HG03139 (cell line): ENCODE data around the gene VPS72.
"Not testable (repeated sequence)": the region's sequence is repeated elsewhere in the genome, so short reads cannot be mapped to it uniquely, and the experiment has no call there.

ENCODE experiments used
- ATAC-seq: cut with Tn5 transposase; IDR thresholded peaks from one replicate; pipeline ENCODE4 v1.9.1; 2021; ENCODE audit not compliant: unreplicated experiment

VPS72 gene

DNA sequence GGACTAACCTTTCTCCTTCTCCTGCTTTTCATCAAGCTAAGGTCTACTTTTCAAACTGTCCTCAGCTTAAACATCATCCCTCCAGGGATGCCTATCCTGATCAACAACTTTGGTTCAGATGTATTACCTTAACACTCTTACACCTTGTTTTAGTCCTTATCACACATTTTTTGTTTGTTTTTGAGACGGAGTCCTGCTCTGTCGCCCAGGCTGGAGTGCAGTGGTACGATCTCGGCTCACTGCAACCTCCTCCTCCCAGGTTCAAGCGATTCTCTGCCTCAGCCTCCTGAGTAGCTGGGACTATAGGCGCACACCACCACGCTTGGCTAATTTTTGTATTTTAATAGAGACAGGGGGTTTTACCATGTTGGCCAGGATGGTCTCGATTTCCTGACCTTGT, 1.3 kb downstream of the VPS72 start:
- not testable (repeated sequence) for ATAC-seq

DNA sequence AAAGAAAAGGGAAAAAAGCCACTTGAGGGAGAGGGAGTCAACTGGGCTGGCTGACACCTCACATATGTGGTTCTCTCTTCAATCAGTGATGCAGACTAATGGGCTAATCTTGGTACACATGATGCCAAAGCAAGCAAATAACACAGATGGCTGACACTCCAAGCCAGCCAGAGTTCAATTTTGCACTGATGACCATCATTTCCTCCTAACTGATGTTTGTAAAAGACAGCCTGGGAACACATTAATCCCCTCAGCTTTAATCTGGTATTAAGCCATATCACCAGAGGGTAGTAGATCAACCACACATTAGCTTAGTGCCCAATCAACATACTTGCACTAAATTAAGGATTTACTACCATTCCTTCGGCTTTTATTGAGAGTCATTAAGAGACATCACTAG, 2.8 kb downstream of the VPS72 start:
- ATAC-seq = no peak

- no peak for ATAC-seq
Measured at GRCh38 chr1:151184211-151184610, 5.8 kb downstream of the VPS72 start.

DNA sequence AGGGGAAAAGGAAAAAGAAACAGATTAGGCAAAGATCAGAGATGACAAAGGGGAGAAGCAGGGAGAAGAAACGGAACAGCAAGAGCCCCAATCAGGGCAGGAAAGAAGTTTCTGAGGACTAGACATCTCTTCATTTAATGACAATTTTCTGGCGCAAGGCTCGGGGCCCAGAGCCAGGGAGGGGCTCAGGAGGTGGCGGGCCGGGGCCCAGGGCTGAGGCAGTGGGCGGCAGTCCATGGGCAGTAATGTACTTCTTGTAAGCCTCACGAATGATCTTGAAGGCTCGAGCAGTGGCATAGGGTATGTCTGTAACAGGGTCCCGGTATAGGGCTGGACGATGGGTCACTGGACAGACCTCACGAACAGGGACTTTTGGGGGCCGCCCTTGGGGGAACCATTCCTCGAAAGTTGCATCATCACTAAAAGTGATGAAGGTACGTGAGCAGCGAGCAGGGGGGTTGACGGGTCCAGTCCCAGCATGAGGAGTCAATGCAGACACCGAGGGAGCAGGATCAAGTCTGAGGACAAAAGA, 13.4 kb downstream of the VPS72 start:
- ATAC-seq = no peak

DNA sequence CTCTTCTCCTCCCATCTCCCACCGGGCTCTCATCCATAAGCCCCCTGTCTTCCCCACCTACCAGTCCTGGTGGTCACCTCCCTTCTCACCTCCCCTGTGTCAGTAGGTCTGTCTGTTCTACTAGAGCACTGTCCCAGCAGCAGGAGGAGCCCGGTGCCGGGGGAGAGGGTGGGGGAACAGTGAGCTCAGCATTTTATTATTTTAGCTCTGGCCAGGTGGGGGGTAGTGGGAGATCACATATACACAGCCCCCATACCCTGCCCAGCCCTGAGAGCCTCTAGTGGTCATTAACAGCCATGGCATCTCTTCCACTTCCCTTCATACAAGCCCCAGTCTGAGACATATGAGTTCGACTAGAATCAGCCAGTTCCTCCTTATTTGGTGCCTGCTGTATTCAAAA, 14.1 kb downstream of the VPS72 start, which contains the start of gene TMOD4:
TSS of gene TMOD4 (minus strand) at position 119 of the 400 bp plus-strand sequence. CDS start 1,106 bp downstream, outside the sequence.
- ATAC-seq = no peak

DNA sequence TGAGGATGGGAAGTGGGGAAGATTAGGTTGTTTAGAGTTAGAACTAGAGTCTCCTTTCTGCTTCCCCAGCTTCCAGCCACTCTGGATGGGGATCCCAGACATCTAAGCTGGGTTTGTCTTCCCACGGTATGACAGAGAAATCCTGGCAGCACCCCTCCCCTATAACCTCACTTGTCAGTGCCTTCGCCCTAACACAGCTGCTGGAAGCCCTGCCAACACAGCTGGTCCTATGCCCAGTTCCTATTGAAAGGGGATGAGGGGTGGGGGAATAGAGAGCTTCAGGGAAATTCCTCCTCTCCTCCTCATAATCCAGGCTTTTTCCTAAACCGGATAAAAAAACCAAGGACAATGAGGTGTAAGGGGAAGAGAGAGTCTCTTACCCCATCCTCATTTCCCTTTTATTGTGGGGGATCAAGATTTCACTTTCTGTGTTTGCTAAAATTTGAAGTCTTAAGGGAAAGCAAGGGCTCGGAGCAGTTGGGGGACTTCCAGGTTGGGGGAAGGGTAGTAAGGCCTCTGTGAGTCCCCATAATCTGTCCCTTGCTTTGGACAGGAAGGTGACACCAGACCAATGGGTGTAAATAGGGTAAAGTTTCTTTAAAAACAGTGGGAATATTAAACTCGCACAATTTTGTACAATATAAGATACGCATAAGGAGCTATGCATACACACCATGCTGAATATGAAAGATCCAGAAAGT, 14.8 kb downstream of the VPS72 start:
- no peak for ATAC-seq

DNA sequence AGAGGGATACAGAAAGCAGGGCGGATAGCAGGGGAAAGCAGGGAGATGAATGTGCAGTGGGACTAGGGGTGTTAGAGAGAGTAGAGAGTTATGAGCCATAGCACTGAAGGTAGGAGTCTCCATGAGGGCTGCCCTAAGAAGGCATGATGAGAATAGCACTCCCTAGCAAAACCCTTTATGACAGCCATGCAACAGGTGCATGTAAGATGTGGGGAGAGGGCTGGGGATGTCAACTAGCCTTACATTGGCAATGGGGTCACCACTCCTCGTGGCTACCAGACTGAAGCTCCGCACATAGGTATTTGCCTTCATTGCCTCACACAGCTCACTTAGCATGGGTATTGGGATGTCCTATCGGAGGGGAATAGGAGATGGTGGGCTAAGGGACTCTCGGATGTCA, 18.8 kb downstream of the VPS72 start:
- no peak for ATAC-seq

DNA sequence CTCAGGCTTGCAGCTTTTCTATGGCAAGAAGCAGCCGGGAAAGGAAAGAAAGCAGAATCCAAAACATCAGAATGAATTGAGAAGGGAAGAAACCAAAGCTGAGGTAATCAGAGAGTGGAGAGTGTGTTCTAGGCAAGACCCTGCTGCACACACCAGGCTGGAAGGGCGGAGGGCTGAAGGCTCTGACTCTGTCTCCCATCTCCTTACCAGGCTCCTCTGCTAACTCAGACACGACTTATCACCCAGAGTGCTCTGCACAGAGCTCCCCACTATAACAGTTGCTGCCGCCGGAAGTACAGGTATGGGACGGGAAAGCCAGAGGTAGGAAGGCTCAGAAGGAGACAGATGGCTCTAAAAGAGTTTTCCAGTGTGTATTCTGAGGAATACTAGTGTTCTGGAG, 22.9 kb downstream of the VPS72 start:
- ATAC-seq = no peak

- ATAC-seq = no peak
Measured at GRCh38 chr1:151166505-151166956, 23.5 kb downstream of the VPS72 start.

GRCh38 chr1:151165738-151166504, 24.1 kb downstream of the VPS72 start, which contains the start of the genes LYSMD1 and SCNM1:
Gene LYSMD1, minus strand, starts transcription at chr1:151165902. Its CDS starts 644 bp downstream, at chr1:151165258.
Gene SCNM1, plus strand, starts transcription at chr1:151166144. Its CDS starts 9 bp downstream, at chr1:151166153.
- peak; percentile 79 for ATAC-seq

- no peak for ATAC-seq
Measured at GRCh38 chr1:151165281-151165737, 24.7 kb downstream of the VPS72 start.

- ATAC-seq = no peak
Measured at GRCh38 chr1:151164732-151165280, 25.2 kb downstream of the VPS72 start.

- no peak for ATAC-seq
Measured at GRCh38 chr1:151159373-151159772, 30.6 kb downstream of the VPS72 start.

- ATAC-seq = no peak
Measured at GRCh38 chr1:151158751-151159251, 31.2 kb downstream of the VPS72 start.

GRCh38 chr1:151158326-151158725, 31.7 kb downstream of the VPS72 start:
- no peak for ATAC-seq

DNA sequence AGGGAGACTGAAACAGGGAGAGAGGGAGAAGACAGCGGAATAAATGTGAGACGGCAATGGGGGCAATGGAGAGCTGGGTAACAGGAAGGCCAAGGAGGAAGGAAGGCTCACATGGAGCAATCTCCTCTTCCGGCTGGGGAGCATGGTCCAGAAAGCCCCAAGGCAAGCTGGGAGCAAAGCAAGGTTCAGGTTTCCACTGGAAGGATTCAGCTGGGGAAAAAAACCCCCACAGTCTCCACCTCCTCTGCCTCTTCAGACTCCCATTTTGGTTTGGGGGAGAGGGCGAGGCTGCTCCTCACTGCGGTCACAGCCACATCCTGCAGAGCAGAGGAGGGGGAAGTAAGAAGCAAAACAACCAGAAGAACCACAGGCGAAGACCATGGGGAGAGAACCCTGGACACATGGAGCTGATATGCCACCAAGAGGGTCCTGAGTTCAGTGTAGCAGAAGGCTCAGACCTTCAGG, 32.9 kb downstream of the VPS72 start:
- peak; percentile 51 for ATAC-seq

- ATAC-seq = peak; percentile 53
Measured at GRCh38 chr1:151156515-151156819, 33.5 kb downstream of the VPS72 start, which contains the start of gene TNFAIP8L2. Gene TNFAIP8L2, plus strand, starts transcription at chr1:151156649. Its CDS starts 2,049 bp downstream, at chr1:151158698.

GRCh38 chr1:151147665-151148064, 42.3 kb downstream of the VPS72 start:
- no peak for ATAC-seq

GRCh38 chr1:151147132-151147503, 42.9 kb downstream of the VPS72 start:
- ATAC-seq = no peak

DNA sequence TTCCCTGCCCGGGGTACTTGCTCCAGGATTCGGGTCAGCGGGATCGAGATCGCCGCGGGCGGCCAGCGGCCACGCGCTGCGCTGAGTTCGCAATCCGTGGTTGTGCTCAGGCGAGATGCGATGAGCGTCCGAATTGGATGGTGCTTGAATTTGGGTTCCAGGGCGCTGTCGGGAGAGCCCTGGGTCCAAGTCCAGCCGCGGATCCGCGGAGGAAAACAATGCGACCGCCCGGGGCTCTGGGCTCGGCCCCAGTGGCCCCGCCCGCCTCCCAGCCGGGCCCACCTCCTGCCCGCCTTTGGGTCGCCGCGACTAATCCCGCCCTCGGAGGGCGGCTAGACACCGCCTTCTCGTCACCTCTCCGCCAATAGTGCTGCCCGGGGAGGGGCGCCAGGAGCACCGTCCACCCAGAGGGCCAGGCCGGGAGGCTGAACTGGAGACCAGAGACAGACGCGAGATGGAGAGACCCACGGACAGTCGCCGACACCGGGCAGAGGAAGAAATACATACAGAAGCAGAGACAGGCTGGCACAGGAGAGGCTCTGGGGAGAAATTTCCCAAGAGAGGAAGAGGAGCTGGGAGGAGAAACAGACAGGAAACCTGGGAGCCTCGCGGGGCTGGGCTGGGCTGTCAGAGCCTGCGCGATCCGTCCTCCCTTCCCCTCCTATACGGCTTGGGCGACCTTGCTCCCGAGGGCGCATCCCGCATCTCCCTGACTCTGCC, 43.4 kb downstream of the VPS72 start, which contains the start of gene SEMA6C:
TSS of gene SEMA6C (minus strand) at position 220 of the 720 bp plus-strand sequence. CDS start 4,010 bp downstream, outside the sequence.
- ATAC-seq = peak; percentile 93
